Measurements from ENCODE around the gene SPIRE1.
A peak's percentile ranks its signal among the peaks of the same experiment; 100 is the strongest.
"Not testable (repeated sequence)": the region's sequence is repeated elsewhere in the genome, so short reads cannot be mapped to it uniquely, and the experiment has no call there.

Gene SPIRE1

DNA sequence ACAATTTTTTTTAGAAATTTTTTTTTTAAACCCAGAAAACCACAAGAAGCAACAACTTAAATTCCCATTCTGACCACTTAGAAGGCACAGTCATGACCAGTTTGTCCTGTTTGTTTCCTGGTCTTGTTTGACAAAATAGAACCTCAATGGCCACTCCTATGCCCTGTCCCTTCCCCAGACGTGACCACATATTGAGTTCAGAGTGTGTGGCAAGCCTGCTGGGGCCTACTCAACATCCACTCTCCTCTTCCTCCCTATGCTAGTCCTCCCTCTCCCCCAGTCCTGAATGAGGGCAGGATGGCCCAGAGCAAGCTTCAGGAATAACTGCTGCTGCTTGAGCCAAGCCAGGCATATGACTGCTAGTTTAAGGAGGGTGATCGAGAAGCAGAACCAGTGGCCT lies 160.6 kb downstream of the SPIRE1 start:
- DNase-seq, result no peak

- DNase-seq, result no peak
Observed at GRCh38 chr18:12492907-12493306, 165.0 kb downstream of the SPIRE1 start.

DNA sequence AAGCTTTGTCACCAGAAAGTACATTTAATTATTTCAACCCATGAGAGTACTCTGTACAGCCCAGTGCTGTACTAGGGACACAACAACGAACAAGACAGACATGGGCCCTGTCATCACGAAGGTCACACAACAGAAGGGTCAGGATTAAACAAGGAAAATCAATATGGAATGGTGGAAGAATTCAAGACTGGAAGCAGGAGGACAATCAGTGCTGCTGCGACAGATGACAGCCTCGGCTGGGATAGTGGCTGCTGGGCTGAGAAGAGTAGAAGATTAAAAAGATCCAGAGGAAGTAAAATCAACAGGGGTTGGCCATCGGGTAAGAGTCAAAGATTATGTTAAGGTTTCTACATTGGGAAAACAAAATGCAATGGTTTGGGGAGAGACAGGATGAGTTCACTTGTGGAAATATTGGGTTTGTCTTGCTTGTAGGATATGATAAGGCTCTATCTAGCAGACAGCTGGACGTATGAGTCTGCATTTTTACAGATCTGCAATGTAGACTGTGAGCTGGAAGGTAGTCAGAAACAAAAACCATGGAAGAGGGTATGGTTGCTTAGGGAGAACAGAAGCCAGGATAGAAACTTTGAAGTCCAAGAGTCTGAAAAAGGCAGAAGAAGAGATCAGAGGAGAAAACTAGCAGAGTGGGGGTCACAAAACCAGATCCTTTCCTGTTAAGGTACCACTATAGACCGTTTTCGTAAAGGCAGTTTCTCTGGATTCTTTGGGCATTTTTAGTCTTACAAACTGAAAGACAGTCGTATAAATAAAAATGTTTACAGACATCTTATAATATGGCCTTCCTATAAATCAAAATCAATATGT lies 166.1 kb downstream of the SPIRE1 start:
- DNase-seq, result no peak

GRCh38 chr18:12485479-12486105 lies 172.3 kb downstream of the SPIRE1 start:
- DNase-seq, result no peak

- not testable (repeated sequence) for DNase-seq
Observed at GRCh38 chr18:12481915-12482314, 176.0 kb downstream of the SPIRE1 start.

DNA sequence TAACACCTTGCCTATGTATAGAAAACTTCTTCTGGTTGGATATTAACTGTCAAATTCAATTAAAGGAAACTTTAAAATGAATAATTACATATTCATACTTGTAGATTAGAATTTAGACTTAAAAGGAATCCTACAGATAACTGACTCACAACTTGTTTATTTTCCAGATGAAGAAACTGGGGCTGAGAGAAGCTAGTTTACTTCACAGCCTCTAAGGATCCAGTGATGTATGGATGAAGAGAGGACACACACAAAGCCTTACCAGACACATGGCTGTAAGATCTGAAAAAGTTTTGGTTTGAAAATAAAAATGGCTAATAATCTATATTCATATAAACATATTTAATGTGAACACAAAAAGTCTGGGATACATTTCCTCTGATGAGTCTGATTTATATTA lies 177.9 kb downstream of the SPIRE1 start:
- no peak for DNase-seq

DNA sequence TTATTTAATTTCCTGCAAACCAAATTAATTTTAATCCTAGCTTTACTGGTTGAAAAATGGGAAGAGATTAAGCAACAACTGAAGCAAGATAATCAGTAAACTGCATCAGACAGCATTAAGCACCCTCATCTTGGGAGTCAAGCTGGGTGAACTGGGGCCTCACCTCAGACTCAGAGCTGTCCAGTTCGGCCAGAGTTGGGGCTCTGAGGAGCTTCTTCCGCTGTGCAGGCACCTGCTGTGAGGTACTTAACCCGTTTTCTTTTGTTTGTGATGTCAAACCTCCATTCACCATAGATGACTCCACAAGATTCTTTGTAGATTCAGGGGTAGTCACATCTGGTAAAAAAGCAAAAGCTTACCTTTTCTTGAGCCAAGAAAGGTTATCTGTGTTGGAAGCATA lies 178.4 kb downstream of the SPIRE1 start:
- DNase-seq, result no peak

DNA sequence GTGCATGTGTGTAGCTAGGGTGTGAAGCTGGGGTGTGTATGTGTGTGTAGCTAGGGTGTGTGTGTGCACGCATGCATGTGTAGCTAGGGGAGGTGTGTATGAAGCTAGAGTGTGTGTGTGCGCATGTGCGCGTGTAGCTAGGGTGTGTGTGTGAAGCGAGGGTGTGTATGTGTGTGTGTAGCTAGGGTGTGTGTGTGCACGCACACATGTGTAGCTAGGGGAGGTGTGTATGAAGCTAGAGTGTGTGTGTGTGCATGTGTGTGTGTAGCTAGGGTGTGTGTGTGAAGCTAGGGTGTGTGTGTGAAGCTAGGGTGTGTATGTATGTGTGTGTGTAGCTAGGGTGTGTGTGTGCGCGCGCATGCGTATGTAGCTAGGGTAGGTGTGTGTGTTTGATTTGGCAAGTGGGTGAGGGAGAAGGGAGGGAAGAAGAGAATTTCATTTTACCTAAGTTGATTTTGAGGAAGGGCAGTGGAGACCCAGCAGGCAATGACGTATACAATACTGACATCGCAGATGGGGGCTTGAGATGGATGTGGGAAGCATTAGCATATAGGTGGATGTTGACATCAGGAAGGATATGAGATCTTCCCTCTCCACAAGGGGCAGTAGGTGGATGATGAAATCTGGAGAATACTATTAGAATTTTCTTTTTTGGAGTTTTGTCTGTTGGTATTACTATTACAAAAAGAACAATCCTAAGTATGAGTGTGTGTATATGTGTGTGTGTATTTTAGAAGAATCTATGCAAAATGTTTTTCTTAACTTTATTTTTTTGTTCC lies 179.4 kb downstream of the SPIRE1 start:
- no peak for DNase-seq

DNA sequence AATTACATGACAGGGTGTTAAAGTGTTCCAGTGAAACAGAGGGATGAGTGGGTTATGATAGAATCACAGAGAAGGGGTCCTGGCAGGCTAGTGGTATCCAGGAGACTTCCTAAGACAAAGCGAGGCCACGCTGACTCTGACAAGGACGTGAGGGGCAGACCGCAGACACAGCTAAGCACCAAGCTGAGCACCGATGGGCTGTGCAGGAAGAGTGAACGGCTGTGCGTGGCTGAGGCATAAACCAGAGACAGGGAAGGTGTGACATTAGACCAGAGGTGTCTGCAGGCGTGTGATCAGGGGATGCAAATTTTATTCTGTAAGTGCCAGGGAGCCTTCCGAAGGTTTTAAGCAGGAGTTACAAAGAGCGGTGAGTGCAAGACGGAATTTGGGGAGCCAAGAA lies 180.3 kb downstream of the SPIRE1 start:
- no peak for DNase-seq

DNA sequence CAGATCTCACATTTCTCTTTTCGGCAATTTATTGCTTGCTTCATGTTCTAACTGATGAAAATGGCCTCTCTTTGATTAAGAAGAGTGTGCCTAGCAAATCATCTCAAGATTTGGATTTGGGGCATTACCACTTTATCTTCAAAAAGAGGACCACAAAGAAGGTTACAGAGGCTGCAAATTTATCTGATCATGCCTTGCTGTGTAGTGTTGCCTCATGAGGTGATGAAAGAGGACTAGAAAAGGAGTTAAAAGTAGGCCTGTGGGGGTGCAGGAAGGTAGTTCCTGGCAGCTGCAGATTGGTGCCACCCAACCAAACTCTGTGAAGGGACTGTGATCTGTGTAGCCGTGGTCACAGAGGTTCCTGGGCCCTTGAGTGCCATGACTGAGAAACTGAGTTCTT lies 181.0 kb downstream of the SPIRE1 start:
- no peak for DNase-seq

- no peak for DNase-seq
Observed at GRCh38 chr18:12474876-12475275, 183.0 kb downstream of the SPIRE1 start.

- DNase-seq, result no peak
Observed at GRCh38 chr18:12474146-12474545, 183.8 kb downstream of the SPIRE1 start.

- peak in 1 of 56 donors; percentile 18 for DNase-seq
Observed at GRCh38 chr18:12470382-12471075, 187.4 kb downstream of the SPIRE1 start.

GRCh38 chr18:12468445-12468844 lies 189.5 kb downstream of the SPIRE1 start:
- no peak for DNase-seq

- DNase-seq, result no peak
Observed at GRCh38 chr18:12464731-12465130, 193.2 kb downstream of the SPIRE1 start.

DNA sequence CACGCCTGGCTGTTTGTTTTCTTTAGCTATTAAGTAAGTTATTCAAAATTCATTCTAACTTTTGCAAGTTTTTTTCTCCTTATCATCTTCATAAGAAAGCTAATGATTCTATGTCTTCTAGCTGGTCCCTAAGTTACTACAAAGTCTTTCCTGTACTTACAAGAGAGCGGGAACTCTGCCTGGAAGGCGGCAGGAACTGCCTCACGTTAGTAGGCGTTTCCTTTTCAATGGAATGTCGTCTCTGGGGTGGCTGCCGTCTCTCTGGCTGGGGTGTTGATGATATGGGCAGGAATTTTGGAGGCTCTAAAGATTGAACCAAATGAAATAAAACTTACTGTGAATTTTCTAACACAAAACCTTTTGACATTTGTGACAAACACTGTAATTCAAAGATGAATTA lies 194.7 kb downstream of the SPIRE1 start:
- no peak for DNase-seq

- peak in 3 of 56 donors; percentile 14 to 28 (median 19) for DNase-seq
Observed at GRCh38 chr18:12462242-12462641, 195.7 kb downstream of the SPIRE1 start.

- no peak for DNase-seq
Observed at GRCh38 chr18:12461326-12461725, 196.6 kb downstream of the SPIRE1 start.

DNA sequence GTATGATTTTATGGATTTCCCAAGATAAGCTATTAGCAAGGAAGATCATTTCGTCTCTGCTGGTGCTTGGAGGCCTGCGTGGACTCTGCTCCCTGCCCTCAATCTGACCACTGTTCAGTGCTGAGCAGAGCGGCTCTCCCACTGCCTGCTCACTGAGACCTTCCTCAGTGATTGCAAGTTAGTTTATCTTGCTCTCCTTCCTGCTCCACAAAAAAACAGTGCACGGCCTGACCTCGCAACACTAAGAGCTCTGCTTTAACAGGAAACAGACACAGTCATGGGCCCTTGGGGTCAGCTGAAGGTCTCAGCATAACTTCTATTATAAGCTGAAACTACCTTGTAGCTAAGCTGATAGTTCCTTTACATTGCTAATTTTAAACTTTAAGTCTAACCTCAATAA lies 197.0 kb downstream of the SPIRE1 start:
- no peak for DNase-seq

DNA sequence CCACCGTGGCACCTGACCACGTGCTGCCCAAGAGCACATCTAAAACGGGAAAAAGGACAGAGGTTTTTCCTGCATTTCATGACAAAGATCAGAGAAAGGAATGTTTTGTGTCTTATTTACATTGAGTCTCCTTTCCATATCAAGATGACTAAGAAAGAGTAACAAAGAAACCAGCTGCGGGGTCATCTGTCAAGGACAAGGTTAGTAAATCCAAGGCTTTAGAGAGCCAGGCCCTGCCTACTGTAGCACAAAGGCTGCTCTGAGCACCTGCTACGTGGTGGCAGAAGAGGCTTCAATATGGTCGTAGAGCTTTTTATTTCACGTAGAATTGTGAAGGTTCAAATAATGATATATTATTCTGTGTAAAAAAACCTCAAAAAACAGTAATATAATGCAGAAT lies 199.1 kb downstream of the SPIRE1 start:
- no peak for DNase-seq

GRCh38 chr18:12456441-12456840 lies 201.5 kb downstream of the SPIRE1 start:
- no peak for DNase-seq

GRCh38 chr18:12455496-12455895 lies 202.4 kb downstream of the SPIRE1 start:
- DNase-seq, result peak in 55 of 56 donors; percentile 22 to 97 (median 87)

Data from nucleus accumbens (tissue), 56 donors.